Measurements from ENCODE around the gene DOK1. TPM values are rescaled to one million over a fixed set of nuclear protein-coding genes. Genes with fewer than 3 reads are reported as not detected.

DOK1 gene
- total RNA-seq, 1 experiment from 2014 or later: 3.1 TPM

GRCh38 chr2:74525717-74526648, 28.5 kb upstream of the DOK1 start, which contains the start of gene DQX1:
TSS of gene DQX1 (minus strand) at chr2:74526231. CDS start at chr2:74525729, 502 bp downstream.
- DNase-seq (ENCODE audit: low read depth): peak; percentile 43

GRCh38 chr2:74526649-74527230, 27.8 kb upstream of the DOK1 start:
- no peak for DNase-seq (ENCODE audit: low read depth)

DNA sequence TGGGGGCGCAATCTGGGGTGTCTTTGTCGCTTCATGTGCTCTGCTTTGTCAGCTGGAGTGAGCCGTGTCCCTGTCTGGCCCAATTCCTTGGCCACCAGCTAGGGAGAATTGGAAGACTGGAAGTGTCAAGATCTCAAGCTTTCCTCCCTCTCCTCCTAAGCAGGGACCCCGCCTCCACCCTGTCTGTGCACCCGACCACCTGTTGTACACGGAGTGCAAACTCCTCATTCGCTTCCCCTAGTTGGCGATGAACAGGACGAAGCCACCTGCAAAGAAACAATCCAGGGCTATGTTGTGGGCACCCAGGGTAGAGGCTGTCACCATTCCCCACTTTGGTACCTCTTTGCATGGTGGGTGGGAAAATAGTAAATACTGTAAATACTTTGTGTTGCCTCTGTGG, 26.8 kb upstream of the DOK1 start:
- no peak for DNase-seq (ENCODE audit: low read depth)

GRCh38 chr2:74528600-74529356, 25.7 kb upstream of the DOK1 start:
- no peak for DNase-seq (ENCODE audit: low read depth)

DNA sequence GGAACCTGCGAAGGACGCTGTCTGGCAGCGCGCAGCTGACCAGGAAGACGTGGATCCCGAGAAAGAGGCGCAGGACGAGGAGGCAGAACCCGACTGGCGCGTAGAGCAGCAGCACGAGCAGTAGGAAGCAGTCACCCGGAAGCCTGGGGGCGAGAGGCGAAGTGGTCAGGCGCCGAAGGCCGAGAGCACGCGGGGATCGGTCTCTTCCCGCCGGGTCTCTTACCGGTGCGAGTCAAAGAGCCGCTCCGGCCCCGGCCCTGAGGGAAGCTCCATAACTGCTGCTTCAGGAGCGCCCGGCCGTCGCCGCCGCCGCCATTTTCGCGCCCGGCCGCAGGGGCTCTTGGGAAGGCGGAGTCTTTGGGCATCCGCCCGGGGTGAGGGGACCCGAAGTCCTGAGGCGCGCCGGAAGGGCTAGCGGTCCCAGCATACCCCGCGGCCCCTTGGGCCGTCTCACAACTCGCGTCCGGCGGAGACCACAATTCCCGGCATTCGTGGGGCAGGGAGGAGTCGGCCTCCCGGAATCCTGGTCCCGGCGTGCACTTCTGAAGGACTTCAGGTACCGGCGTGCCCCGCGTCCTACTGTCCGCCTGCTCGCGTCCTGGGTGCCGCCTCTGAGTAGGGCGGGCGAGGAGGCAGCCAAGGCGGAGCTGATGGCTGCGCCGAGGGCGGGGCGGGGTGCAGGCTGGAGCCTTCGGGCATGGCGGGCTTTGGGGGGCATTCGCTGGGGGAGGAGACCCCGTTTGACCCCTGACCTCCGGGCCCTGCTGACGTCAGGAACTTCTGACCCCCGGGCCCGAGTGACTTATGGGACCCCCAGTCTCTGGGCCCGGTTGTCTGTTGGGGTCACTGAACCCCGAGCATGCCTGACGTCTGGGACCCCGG, 24.9 kb upstream of the DOK1 start, which contains the start of the genes AUP1 and HTRA2:
AUP1 (minus strand) TSS at position 350 of the 882 bp plus-strand sequence; CDS start at position 273, 77 bp downstream.
HTRA2 (plus strand) TSS at position 577 of the 882 bp plus-strand sequence; CDS start at position 651, 74 bp downstream.
- DNase-seq (ENCODE audit: low read depth): peak; percentile 99

- DNase-seq (ENCODE audit: low read depth): peak; percentile 62
Measured at GRCh38 chr2:74530239-74531187, 24.0 kb upstream of the DOK1 start.

DNA sequence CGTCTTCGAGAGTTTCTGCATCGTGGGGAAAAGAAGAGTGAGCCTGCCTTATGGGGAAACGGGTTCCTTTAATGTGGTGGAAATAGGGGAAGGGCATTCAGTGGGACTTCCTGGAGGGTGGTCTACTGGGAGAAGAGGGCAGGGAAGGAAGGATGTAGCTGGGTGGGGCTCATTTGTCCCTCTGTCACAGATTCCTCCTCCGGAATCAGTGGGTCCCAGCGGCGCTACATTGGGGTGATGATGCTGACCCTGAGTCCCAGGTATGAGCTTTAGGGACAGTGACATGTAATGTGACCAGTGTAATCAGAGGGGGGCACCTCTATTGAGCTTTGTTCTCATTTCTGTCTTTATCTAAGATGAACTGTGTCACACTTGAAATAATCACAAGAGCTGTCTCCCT, 22.9 kb upstream of the DOK1 start:
- DNase-seq (ENCODE audit: low read depth): no peak

DNA sequence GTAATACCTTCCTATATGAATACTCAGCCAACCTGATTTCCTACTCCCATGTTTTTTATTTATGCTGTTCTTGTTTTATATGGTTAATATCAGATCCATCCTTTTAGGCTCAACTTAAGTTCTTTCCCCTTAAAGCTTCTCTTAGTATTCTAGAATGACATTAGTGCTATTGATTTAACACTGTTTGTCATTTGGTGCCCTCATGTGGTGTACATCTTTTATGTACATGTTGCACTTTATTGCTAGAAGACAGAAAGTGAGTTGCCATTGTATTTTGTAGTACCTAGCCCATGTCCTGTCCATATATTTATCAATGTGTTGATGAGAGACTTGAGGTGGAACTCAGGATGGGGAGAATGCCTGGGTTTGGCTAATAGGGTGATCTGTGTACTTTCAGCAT, 22.3 kb upstream of the DOK1 start:
- peak; percentile 66 for DNase-seq (ENCODE audit: low read depth)

DNA sequence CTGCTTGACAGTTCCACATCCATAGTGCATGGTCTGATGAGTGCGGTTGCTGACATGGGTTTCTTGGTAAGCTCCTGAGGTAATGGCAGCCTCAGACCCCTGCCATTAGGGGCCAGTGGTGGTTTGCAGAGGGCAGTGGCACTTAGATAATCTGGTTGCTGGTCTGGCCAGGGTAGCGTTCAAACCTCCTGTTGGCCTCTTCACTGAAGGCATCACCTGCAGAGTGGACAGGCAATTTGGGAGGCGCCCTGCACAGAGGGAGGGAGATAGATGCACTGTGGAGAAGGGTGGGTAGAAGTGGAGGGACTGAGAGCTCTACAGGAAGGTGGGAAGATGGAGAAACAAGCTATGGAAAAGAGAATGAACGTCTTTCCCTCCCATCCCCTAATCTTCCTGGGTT, 21.1 kb upstream of the DOK1 start:
- DNase-seq (ENCODE audit: low read depth): no peak

- no peak for DNase-seq (ENCODE audit: low read depth)
Measured at GRCh38 chr2:74534411-74534810, 20.1 kb upstream of the DOK1 start.

DNA sequence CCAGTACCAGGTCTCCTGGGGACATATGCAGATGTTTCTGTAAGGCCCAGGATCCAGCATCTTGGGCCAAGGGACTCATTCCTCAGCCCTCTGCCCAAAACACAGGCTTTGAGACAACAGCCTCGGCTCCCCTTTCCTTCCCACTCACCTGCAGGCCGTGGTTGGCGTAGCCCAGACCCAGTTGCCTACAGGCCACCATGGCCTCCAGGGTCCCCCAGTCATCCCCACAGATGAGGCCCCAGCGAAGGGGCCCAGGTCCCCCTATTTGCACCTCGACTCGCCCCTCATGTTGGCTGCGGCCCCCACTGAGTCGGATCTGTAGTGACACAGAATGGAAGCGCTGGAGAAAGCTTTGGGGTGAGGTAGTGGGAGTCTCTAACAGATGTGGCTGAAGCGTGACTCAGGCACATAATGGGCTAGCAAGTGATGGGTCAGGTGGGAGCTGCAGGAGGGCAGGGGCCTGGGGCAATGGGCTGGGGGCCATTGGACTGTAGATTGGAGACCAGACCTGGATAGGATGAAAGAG, 19.0 kb upstream of the DOK1 start:
- DNase-seq (ENCODE audit: low read depth): no peak

GRCh38 chr2:74536166-74536950, 18.2 kb upstream of the DOK1 start:
- no peak for DNase-seq (ENCODE audit: low read depth)

DNA sequence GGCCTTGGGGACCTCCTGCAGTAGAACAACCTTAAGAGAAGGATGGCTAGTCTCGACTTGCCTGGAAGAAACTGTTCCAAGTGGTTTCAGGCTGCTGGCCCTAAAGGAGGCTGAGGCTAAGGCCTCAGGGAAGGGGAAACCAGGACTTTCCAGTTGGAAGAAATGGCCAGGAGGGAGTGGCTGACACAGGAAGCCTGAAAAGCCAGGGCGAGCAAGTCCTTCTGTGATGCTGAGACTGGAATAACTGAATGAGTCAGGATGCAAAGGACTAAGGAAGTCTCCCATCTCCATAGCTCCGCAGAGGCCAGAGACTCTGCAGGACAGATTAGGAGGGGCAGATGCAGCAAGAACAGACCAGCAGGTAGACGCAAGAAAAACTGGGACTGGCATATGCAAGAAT, 17.4 kb upstream of the DOK1 start:
- DNase-seq (ENCODE audit: low read depth): no peak

DNA sequence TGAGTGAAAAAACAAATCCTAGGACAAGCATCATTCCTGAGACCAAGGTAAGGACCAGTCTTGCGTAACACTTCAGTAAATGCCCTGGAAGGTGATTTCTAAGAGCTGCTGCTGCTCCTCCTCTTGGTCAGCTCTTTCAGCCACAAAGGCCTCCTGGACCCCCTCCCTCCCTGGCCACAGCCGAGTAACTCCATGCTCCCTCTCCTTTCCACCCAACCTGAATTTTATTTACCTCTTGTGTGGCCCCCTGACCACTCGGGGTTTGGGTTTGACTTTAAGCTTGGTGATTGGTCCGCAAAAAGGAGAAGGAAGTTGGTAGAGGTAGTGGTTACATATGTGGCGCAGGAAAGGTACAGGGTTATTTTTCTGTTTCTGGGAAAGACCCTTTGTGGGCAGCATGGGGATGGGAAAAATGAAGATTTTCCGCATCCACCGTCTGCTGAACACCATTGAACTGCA, 15.6 kb upstream of the DOK1 start:
- DNase-seq (ENCODE audit: low read depth): no peak

DNA sequence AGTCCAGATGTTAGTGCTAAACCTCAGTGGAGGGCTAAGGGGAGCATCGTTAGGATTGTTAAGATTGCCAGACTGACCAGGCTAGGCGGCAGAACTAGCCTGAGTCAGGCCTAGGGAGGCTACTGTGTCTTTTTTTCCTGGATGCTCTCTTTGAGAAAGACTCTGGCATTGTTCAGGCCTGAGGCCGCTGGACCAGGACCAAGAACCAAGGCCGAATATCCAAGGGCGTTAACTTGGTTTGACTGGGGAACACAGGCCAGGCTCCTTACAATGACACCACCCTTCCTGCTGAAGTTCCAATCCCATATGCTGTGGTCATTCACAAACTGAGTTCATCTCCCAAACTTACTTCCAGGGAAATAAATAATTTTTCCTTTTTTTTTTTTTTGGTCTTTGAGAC, 14.2 kb upstream of the DOK1 start:
- peak; percentile 22 for DNase-seq (ENCODE audit: low read depth)

DNA sequence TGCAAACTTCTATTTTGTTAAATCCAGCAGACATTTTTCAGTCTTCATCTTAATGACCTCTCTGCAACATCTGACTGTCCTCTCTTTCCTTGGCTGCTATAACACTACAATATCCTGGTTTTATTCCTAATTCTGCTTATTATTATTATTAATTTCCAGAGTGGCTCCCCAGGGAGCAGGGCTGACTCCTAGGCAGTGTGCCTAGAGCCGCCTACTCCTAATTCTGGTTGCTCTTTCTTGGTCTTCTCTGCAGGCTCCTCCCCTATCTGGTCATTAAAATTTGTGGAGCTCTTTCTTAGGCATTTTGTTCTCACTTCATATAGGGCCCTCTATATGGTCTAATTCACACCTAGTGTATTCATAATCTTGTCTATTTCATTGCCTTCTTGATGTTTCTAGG, 11.5 kb upstream of the DOK1 start:
- no peak for DNase-seq (ENCODE audit: low read depth)

DNA sequence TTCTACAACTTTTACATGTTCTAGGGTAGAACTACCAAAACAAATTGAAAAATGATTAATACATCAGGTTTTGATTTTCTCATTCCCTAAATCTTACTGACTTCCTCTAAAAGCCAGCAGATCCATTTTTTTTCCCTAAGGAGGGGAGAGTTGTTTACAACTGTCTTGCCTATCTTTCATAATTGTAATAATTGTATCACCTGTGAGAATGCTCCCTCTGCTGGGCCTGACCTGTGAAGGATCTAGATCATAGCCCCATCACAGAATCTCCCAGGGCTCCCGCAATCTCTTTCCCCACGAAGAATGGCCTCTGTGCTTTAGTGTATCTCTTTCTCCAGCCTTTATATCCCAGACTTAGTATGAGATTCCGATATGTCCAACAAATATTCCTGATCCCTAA, 9.9 kb upstream of the DOK1 start:
- no peak for DNase-seq (ENCODE audit: low read depth)

GRCh38 chr2:74546004-74546403, 8.5 kb upstream of the DOK1 start:
- DNase-seq (ENCODE audit: low read depth): no peak

Measured in RPMI7951 (cell line).